Stomach (tissue), 9 donors: ENCODE results near the gene FAIM2. TPM values are rescaled to one million over a fixed set of nuclear protein-coding genes. Genes with fewer than 3 reads are reported as not detected.

Source experiments
- DNase-seq, 2 donors: peaks; one replicate each; pipeline versions ENCODE4 v3.0.0 to v3.0.0-alpha.2; 2013 to 2019
- H3K27ac ChIP-seq, 5 donors: fragments of 200-600 bp in 4 of 5; sonication (generic) in 4 of 5; one replicate each; pipeline ENCODE4 v1.5.1; 2013 to 2019; ENCODE audit warnings: mild to moderate bottlenecking in 1 of 5, moderate library complexity in 1 of 5
- H3K27me3 ChIP-seq, 3 donors: fragments of 200-600 bp; sonication (generic); one replicate each; pipeline ENCODE4 v1.5.1; 2017 to 2019; ENCODE audit warnings: mixed run types in 1 of 3
- H3K36me3 ChIP-seq, 4 donors: fragments of 200-600 bp; sonication (generic); 1 replicate in 3 of 4; 2 replicates in 1 of 4; pipeline ENCODE4 v1.5.1; 2016 to 2019
- H3K4me1 ChIP-seq, 4 donors: fragments of 200-600 bp; sonication (generic); one replicate each; pipeline ENCODE4 v1.5.1; 2016 to 2019
- H3K4me3 ChIP-seq, 4 donors: fragments of 200-600 bp; sonication (generic) in 3 of 4; one replicate each; pipeline ENCODE4 v1.5.1; 2016 to 2019; ENCODE audit warnings: mild to moderate bottlenecking in 1 of 4
- H3K9me3 ChIP-seq, 4 donors: fragments of 200-600 bp; sonication (generic); one replicate each; pipeline ENCODE4 v1.5.1; 2016 to 2019
- EP300 ChIP-seq: sonication (generic); formaldehyde crosslinking; IDR thresholded peaks from one replicate; pipeline ENCODE4 v1.6.1; 2017; ENCODE audit warnings: antibody characterized with exemption
- POLR2A ChIP-seq, 4 donors: fragments of 450-650 bp; IDR thresholded peaks; one replicate each; pipeline ENCODE4 v1.6.1; 2016; ENCODE audit warnings: antibody characterized with exemption in 4 of 4, control low read depth in 2 of 4, mild to moderate bottlenecking in 1 of 4, moderate library complexity in 1 of 4
- POLR2AphosphoS5 ChIP-seq, 3 donors: sonication (generic); formaldehyde crosslinking; IDR thresholded peaks; one replicate each; pipeline ENCODE4 v1.6.1; 2016; ENCODE audit warnings: antibody characterized with exemption in 3 of 3
- WGBS, 5 donors: extraction: QIAGEN DNeasy Blood & Tissue Kit in 3 of 5; methylation state at CpG; one replicate each; pipeline versions ENCODE4 v1.1.5 to v1.1.7; 2013 to 2018; 5-methylcytosine and 5-hydroxymethylcytosine counted together
- intact Hi-C: fragments of 100-400 bp; cut with DNase I; formaldehyde crosslinking; loops from one replicate; pipeline ENCODE4 v1.15.1; 2023; ENCODE audit warnings: low total_unique reads
- polyA plus RNA-seq, 3 donors: library from polyadenylated mRNA; stranded (reverse); fragments of 200-250 nt; gene quantifications; one replicate each; pipeline ENCODE4 v1.2.3, GENCODE V29; 2013
- total RNA-seq, 5 donors: library from RNA; depleted of rRNA; stranded (reverse); fragments of >200 nt; gene quantifications; one replicate each; pipeline versions ENCODE4 v1.1.0 to v1.2.3, GENCODE V29; 2014 to 2016
- TF ChIP-seq, protein P1 (sequence below), 7 experiments: fragments of 450-650 bp in 4 of 7; fragments of 200-600 bp in 3 of 7; sonication (generic) in 3 of 7; IDR thresholded peaks; one replicate each; pipeline ENCODE4 v1.5.1; 2016 to 2019; ENCODE audit warnings: antibody characterized with exemption in 7 of 7, control low read depth in 2 of 7, mild to moderate bottlenecking in 1 of 7
- donor health status: healthy with polysubstance abuse.
- donor health status: Bipolar disorder and iron deficiency.
- donor health status: healthy.

FAIM2 gene
- total and polyA plus RNA-seq, 8 donors = 1.1 to 44.6 (median 2.0) TPM

DNA sequence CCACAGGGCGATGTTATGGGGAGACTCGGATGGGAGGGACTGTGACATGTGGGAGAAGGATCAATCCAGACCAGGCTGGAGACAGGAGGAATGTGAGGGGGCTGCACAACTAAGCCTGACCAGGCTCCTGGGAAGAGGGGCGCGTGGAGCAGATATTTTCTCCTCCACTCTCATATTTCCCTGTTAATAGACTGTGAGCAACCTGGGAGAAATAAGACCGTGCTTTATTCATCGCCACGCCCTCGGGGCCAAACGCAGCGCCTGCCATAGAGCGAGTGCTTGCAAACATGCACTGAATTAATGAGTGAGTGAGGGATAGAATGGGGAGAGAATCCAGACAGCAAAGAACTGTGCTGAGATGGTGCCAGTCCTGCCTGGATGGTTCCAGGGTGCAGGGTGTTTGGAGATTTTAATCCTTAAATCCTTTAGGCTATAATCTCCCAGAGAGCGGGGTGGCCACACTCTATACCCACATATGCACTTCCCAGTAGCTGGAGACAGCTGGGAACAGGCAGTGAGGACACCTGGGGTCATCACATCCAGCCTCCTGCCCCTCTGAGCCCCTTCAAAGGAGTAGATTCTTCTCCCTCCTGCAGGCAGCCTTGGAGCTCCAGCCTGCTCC, 13.6 kb upstream of the FAIM2 start:
- Histone ChIP-seq H3K27me3 (peaks cover 0 to 10% (median 0%) of the 10 kb centered on the region in 3 donors), H3K4me1 (peaks cover 0 to 7% (median 3%) of the 10 kb centered on the region in 4 donors), H3K4me3 (no peak overlapping the region), H3K9me3 (no peaks in the 10 kb centered on the region), H3K27ac (no peak overlapping the region), H3K36me3 (no peaks in the 10 kb centered on the region)
- TF ChIP-seq POLR2AphosphoS5 (IDR thresholded peaks at IDR 0.05) (no peak), POLR2A (IDR thresholded peaks at IDR 0.05) (no peak), EP300 (no peak)
- TF ChIP-seq, protein P1, sequence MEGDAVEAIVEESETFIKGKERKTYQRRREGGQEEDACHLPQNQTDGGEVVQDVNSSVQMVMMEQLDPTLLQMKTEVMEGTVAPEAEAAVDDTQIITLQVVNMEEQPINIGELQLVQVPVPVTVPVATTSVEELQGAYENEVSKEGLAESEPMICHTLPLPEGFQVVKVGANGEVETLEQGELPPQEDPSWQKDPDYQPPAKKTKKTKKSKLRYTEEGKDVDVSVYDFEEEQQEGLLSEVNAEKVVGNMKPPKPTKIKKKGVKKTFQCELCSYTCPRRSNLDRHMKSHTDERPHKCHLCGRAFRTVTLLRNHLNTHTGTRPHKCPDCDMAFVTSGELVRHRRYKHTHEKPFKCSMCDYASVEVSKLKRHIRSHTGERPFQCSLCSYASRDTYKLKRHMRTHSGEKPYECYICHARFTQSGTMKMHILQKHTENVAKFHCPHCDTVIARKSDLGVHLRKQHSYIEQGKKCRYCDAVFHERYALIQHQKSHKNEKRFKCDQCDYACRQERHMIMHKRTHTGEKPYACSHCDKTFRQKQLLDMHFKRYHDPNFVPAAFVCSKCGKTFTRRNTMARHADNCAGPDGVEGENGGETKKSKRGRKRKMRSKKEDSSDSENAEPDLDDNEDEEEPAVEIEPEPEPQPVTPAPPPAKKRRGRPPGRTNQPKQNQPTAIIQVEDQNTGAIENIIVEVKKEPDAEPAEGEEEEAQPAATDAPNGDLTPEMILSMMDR (IDR thresholded peaks at IDR 0.05) = no peak
- intact Hi-C loops = no loop called here
- 62 to 86% (median 68%) methylated on average over 11 to 12 of the region's 12 CpGs for WGBS, 5 donors
- DNase-seq = no peak

GRCh38 chr12:49916129-49916919, 12.6 kb upstream of the FAIM2 start:
- intact Hi-C loops = no loop called here
- no peak for DNase-seq
- H3K36me3 ChIP-seq = no peaks in the 10 kb centered on the region
- H3K27me3 ChIP-seq = peaks cover 0 to 10% (median 0%) of the 10 kb centered on the region in 3 donors
- 72 to 84% (median 82%) methylated on average over 8 of the region's 8 CpGs for WGBS, 5 donors
- no peaks in the 10 kb centered on the region for H3K9me3 ChIP-seq
- TF ChIP-seq EP300 (no peak), POLR2A (IDR thresholded peaks at IDR 0.05) (no peak), POLR2AphosphoS5 (IDR thresholded peaks at IDR 0.05) (no peak)
- TF ChIP-seq, protein P1 (IDR thresholded peaks at IDR 0.05) = no peak
- peaks cover 0 to 6% (median 0%) of the 10 kb centered on the region in 4 donors for H3K4me1 ChIP-seq
- no peak overlapping the region for H3K4me3 ChIP-seq
- H3K27ac ChIP-seq = no peak overlapping the region

DNA sequence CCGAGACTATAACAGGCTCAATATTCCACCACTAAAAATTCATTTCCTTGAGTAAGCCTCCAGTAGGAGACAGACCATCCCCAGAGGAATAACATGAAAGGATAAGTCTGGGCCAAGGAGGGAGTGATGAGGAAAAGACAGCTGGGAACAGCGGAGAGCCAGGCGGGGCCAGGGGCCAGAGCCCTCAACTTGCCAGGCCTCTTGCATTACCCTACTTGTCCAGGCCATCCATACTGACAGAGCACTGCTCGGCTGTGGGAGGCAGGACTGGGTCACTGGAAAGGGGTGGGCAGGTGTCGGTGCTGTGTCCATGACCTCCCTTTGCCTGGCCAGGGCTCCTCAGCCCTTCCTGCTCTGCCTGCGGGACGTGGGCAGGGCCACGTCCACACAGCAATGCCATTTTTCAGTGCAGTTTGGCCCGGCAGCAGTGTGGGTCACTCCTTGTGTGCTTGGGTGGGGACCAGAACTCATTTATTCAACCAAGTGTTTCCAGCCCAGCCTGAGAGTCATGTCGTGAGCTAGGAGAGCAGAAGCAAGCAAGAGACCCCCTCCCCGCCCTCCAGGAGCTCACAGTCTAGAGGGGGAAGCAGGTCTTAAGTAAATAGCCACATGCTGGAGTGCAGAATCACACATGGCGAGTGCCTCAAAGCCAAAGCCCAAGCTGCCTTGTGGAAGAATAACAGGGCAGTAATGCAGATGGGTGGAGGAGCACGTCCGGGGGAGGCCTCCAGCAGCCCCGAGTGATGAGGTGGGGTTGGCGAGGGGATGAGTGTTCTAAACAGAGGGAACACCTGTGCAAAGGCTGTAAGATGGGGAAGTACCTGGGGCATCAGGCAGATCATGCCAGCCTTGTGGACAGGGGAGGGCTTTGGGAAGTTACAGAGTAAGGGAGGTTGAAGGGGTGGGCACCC, 8.9 kb upstream of the FAIM2 start:
- WGBS, 5 donors = 82 to 90% (median 84%) methylated on average over 11 to 16 of the region's 16 CpGs
- Histone ChIP-seq H3K9me3 (no peaks in the 10 kb centered on the region), H3K27ac (no peak overlapping the region), H3K4me1 (no peaks in the 10 kb centered on the region), H3K27me3 (peaks cover 0 to 5% (median 0%) of the 10 kb centered on the region in 3 donors), H3K4me3 (no peak overlapping the region), H3K36me3 (no peaks in the 10 kb centered on the region)
- intact Hi-C loops = no loop called here
- DNase-seq = no peak
- no peak for TF ChIP-seq POLR2A (IDR thresholded peaks at IDR 0.05)
- no peak for TF ChIP-seq EP300
- TF ChIP-seq, protein P1 (IDR thresholded peaks at IDR 0.05) = no peak
- no peak for TF ChIP-seq POLR2AphosphoS5 (IDR thresholded peaks at IDR 0.05)

GRCh38 chr12:49911213-49911605, 7.5 kb upstream of the FAIM2 start:
- TF ChIP-seq EP300 = no peak
- TF ChIP-seq, protein P1 (IDR thresholded peaks at IDR 0.05) = no peak
- TF ChIP-seq POLR2AphosphoS5 (IDR thresholded peaks at IDR 0.05) = no peak
- no peak for TF ChIP-seq POLR2A (IDR thresholded peaks at IDR 0.05)
- intact Hi-C loops = no loop called here
- no peaks in the 10 kb centered on the region for H3K27me3 ChIP-seq
- 88 to 94% (median 90%) methylated on average over 2 of the region's 2 CpGs for WGBS, 5 donors
- DNase-seq = no peak
- H3K9me3 ChIP-seq = no peaks in the 10 kb centered on the region
- H3K4me1 ChIP-seq = no peaks in the 10 kb centered on the region
- H3K36me3 ChIP-seq = no peaks in the 10 kb centered on the region
- H3K4me3 ChIP-seq = no peak overlapping the region
- no peak overlapping the region for H3K27ac ChIP-seq
